Activated CD8-positive, alpha-beta T cell treated with anti-CD3 and anti-CD28 coated beads for 36 hours (primary cell): ENCODE results near the gene SCAI. TPM values are rescaled to one million over a fixed set of nuclear protein-coding genes. Genes with fewer than 3 reads are reported as not detected.

Source experiments
- ATAC-seq: fragments of 200-7000 bp; cut with Tn5 transposase; one replicate; pipeline ENCODE4 v1.10.0; 2021; ENCODE audit warnings: mild to moderate bottlenecking, moderate library complexity
- CTCF ChIA-PET: fragments of 350-600 bp; sonication (Branson Sonifier 250); formaldehyde crosslinking; loops from one replicate; lab custom pipeline; 2021; ENCODE audit warnings: antibody characterized with exemption; lab: Charles Lee
- POLR2A ChIA-PET: fragments of 350-600 bp; sonication (Branson Sonifier 250); formaldehyde crosslinking; loops from one replicate; lab custom pipeline; 2021; ENCODE audit warnings: antibody characterized with exemption; lab: Charles Lee
- DNase-seq: peaks from one replicate; pipeline ENCODE4 v3.0.0-alpha.2; 2020
- H3K27ac Mint-ChIP-seq: one replicate; pipeline ENCODE4 v1.8.0; 2021; ENCODE audit warnings: mild to moderate bottlenecking, mixed read lengths
- H3K27me3 Mint-ChIP-seq: one replicate; pipeline ENCODE4 v1.8.0; 2021; ENCODE audit warnings: mixed read lengths
- H3K36me3 Mint-ChIP-seq: one replicate; pipeline ENCODE4 v1.8.0; 2021; ENCODE audit warnings: low read depth, mixed read lengths
- H3K4me1 Mint-ChIP-seq: one replicate; pipeline ENCODE4 v1.8.0; 2021; ENCODE audit warnings: low read depth, mixed read lengths
- H3K4me3 Mint-ChIP-seq: one replicate; pipeline ENCODE4 v1.8.0; 2021; ENCODE audit warnings: mild to moderate bottlenecking, moderate library complexity, mixed read lengths
- H3K9me3 Mint-ChIP-seq: one replicate; pipeline ENCODE4 v1.8.0; 2021; ENCODE audit warnings: mixed read lengths
- CTCF ChIP-seq: fragments of 200-600 bp; IDR thresholded peaks from one replicate; pipeline ENCODE4 v1.8.0; 2022; ENCODE audit warnings: antibody characterized with exemption, mild to moderate bottlenecking
- intact Hi-C: fragments of 100-400 bp; cut with micrococcal nuclease; formaldehyde crosslinking; loops from one replicate; pipeline ENCODE4 v1.10.0; 2022
- total RNA-seq, 2 experiments: library from RNA; stranded (reverse); gene quantifications; one replicate each; pipeline ENCODE4 v1.2.3, GENCODE V29; 2021

Gene SCAI
- total RNA-seq, 2 experiments from 2014 or later = 9.6 to 10.8 TPM

DNA sequence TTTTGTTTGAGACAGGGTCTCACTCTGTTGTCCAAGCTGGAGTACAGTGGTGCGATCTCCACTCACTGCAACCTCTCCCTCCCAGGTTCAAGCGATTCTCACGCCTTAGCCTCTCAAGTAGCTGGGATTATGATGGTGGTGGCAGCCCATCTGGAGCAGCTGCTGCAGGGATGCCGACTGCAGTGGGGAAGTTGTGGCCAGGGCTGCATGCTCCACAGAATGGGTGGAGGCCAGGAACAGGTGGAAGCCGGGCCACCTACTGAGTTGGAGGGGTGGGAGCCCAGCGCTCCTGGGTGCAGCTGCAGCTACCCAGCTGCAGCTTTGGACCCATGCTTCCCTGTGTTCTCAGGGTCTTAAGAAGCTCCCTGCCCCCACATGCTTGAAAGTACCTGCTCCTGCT lies 99.7 kb downstream of the SCAI start:
- Mint-ChIP-seq H3K36me3 (no peaks in the 10 kb centered on the region), H3K27me3 (no peaks in the 10 kb centered on the region), H3K4me3 (no peak overlapping the region), H3K27ac (no peak overlapping the region), H3K4me1 (no peaks in the 10 kb centered on the region), H3K9me3 (no peaks in the 10 kb centered on the region)
- CTCF ChIA-PET = no interaction called here
- no peak for ATAC-seq
- no peak for TF ChIP-seq CTCF
- no peak for DNase-seq
- POLR2A ChIA-PET = interaction anchor here (0.9 kb wide), 1 partner anchor 18 kb away, joined by 3 read pairs; no protein-coding TSS in a partner anchor
- intact Hi-C loops = no loop called here

GRCh38 chr9:125043148-125043547 lies 100.2 kb downstream of the SCAI start:
- Mint-ChIP-seq H3K9me3 (no peaks in the 10 kb centered on the region), H3K27me3 (no peaks in the 10 kb centered on the region), H3K4me1 (no peaks in the 10 kb centered on the region), H3K27ac (no peak overlapping the region), H3K36me3 (no peaks in the 10 kb centered on the region), H3K4me3 (no peak overlapping the region)
- CTCF ChIA-PET = interaction anchor here (1.1 kb wide), 1 partner anchor 21 kb away, joined by 3 read pairs; no protein-coding TSS in a partner anchor
- intact Hi-C loops = no loop called here
- no peak for TF ChIP-seq CTCF
- DNase-seq (no peak), ATAC-seq (no peak)
- POLR2A ChIA-PET = no interaction called here

- Mint-ChIP-seq H3K36me3 (no peaks in the 10 kb centered on the region), H3K27me3 (no peaks in the 10 kb centered on the region)
- ATAC-seq = no peak
Measured at GRCh38 chr9:125038166-125038565, 105.2 kb downstream of the SCAI start.

DNA sequence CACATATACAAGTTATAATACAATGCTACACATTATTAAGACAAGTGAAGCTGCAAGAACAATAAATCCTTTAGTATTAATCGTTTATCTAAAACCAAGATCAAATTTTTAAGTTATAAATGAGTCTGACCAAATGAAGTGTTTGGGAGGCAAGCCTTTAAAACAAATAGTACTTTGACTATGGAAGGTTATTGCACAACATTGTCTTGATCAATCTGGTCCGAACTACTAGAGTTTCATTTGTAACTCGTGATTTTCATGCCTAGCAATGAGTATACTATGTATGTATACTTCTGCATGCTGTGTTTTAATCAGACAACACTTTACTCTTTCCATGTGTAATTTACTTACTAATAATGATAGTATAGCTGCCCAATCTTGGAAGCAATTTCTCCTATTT lies 115.3 kb downstream of the SCAI start:
- Mint-ChIP-seq H3K4me1 (peaks cover 6% of the 10 kb centered on the region), H3K27me3 (no peaks in the 10 kb centered on the region), H3K36me3 (peaks cover 10% of the 10 kb centered on the region), H3K4me3 (no peak overlapping the region), H3K27ac (no peak overlapping the region), H3K9me3 (no peaks in the 10 kb centered on the region)
- no peak for DNase-seq
- POLR2A ChIA-PET = no interaction called here
- CTCF ChIA-PET = no interaction called here
- TF ChIP-seq CTCF = no peak
- no peak for ATAC-seq
- intact Hi-C loops = no loop called here

More at GRCh38 chr9:125038166-125038565, 105.2 kb downstream of the SCAI start:
- no peak overlapping the region for H3K27ac Mint-ChIP-seq
- intact Hi-C loops = no loop called here
- TF ChIP-seq CTCF = no peak
- no peaks in the 10 kb centered on the region for H3K9me3 Mint-ChIP-seq
- H3K4me1 Mint-ChIP-seq = no peaks in the 10 kb centered on the region
- ChIA-PET POLR2A (interaction anchor here (0.7 kb wide), 1 partner anchor 535 kb away, joined by 3 read pairs; no protein-coding TSS in a partner anchor), CTCF (no interaction called here)
- no peak for DNase-seq
- no peak overlapping the region for H3K4me3 Mint-ChIP-seq

DNA sequence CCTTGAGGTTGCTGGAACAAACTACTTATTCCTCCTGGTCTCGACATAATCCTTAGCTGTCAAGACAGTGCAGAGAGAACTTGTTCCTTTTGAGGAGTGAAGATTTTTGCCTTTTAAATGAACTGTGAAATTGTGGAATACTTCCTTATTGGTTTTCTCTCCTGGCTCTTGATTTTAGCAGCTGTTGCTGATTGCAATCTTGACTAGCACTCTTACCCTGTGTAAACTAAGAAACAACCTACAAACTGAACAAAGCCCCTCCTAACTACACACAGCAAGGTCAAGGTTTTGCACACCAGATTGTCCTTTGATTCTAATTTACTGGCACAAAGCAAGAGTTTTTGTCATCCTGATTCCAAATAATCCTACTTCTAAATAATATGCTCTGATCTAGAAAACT lies 118.4 kb downstream of the SCAI start:
- Mint-ChIP-seq H3K36me3 (peaks cover 10% of the 10 kb centered on the region), H3K4me3 (no peak overlapping the region), H3K27ac (no peak overlapping the region), H3K9me3 (no peaks in the 10 kb centered on the region), H3K27me3 (no peaks in the 10 kb centered on the region), H3K4me1 (peaks cover 6% of the 10 kb centered on the region)
- DNase-seq = no peak
- ChIA-PET POLR2A (interaction anchor here (1.1 kb wide), 1 partner anchor 49 kb away, joined by 3 read pairs; no protein-coding TSS in a partner anchor), CTCF (no interaction called here)
- intact Hi-C loops = no loop called here
- no peak for ATAC-seq
- no peak for TF ChIP-seq CTCF
